Neural cell (in vitro differentiated cells): ENCODE data around the gene ARHGAP24.

Experiments used
- CTCF ChIP-seq: fragments of 450-650 bp; IDR thresholded peaks from 2 replicates; pipeline ENCODE4 v1.5.1; 2014; ENCODE audit warnings: antibody characterized with exemption, mild to moderate bottlenecking, moderate library complexity; ENCODE audit not compliant: poor library complexity, severe bottlenecking
- EP300 ChIP-seq: fragments of 450-650 bp; conservative IDR thresholded peaks from 2 replicates; pipeline ENCODE4 v1.6.1; 2014; ENCODE audit warnings: antibody characterized with exemption, mild to moderate bottlenecking, moderate library complexity; ENCODE audit not compliant: poor library complexity, severe bottlenecking
- EZH2 ChIP-seq: fragments of 200-600, 300-800 bp; shearing (Covaris generic), sonication (generic); IDR thresholded peaks from 2 replicates; pipeline ENCODE4 v1.6.1; 2014; ENCODE audit warnings: antibody characterized with exemption, low read length, borderline replicate concordance, mild to moderate bottlenecking; ENCODE audit not compliant: insufficient read depth, poor library complexity, severe bottlenecking
- MXI1 ChIP-seq: fragments of 450-650 bp; conservative IDR thresholded peaks from 2 replicates; pipeline ENCODE4 v1.6.1; 2014; ENCODE audit warnings: antibody characterized with exemption, mild to moderate bottlenecking; ENCODE audit not compliant: poor library complexity, severe bottlenecking
- POLR2AphosphoS5 ChIP-seq: IDR thresholded peaks from 2 replicates; pipeline ENCODE4 v1.6.1; 2012
- RAD21 ChIP-seq: fragments of 450-650 bp; conservative IDR thresholded peaks from 2 replicates; pipeline ENCODE4 v1.6.1; 2014; ENCODE audit warnings: antibody characterized with exemption, mild to moderate bottlenecking, moderate library complexity
- TAF1 ChIP-seq: IDR thresholded peaks from 2 replicates; pipeline ENCODE4 v1.6.1; 2012; ENCODE audit warnings: low read depth

GRCh38 chr4:85834934-85835333 lies 360.0 kb downstream of the ARHGAP24 start:
- TF ChIP-seq CTCF = no peak
- no peak for TF ChIP-seq POLR2AphosphoS5
- no peak for TF ChIP-seq TAF1
- no peak for TF ChIP-seq EZH2
- TF ChIP-seq MXI1 = no peak
- TF ChIP-seq RAD21 = no peak
- TF ChIP-seq EP300 = no peak
